ENCODE data around the gene ADAMTS7. TPM values are rescaled to one million over a fixed set of nuclear protein-coding genes. Genes with fewer than 3 reads are reported as not detected.
"Not testable (repeated sequence)": the region's sequence is repeated elsewhere in the genome, so short reads cannot be mapped to it uniquely, and the experiment has no call there.

Gene ADAMTS7
- total RNA-seq, 1 donor from 2014 or later: 51.9 TPM

DNA sequence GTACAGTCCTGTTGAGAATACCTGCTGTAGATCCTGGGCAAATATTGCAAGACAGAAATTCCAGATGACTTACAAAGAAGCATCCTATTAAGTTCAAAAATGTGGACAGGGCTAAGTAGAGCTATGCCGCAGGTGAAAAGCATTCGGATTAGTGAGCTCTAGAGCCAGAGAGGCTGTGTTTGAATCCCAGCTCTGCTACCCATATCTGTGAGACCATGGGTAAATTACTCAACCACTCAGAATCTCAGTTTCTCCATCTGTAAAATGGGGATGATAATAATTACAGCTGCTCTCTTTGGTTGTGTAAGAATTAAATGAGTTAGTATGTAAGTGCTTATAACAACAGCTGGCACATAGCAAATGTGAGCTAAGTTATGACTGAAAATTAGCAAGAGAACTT is 3.9 kb downstream of the ADAMTS7 start:
- no peak for DNase-seq (ENCODE audit: extremely low spot score, unreplicated experiment)
- Mint-ChIP-seq H3K27me3 (peaks cover 14% of the 10 kb centered on the region), H3K9me3 (no peaks in the 10 kb centered on the region), H3K36me3 (peaks cover 10% of the 10 kb centered on the region), H3K4me1 (ENCODE audit: unreplicated experiment) (peaks cover 15% of the 10 kb centered on the region), H3K27ac (no peak overlapping the region), H3K4me3 (no peak overlapping the region)
- TF ChIP-seq, protein P1, sequence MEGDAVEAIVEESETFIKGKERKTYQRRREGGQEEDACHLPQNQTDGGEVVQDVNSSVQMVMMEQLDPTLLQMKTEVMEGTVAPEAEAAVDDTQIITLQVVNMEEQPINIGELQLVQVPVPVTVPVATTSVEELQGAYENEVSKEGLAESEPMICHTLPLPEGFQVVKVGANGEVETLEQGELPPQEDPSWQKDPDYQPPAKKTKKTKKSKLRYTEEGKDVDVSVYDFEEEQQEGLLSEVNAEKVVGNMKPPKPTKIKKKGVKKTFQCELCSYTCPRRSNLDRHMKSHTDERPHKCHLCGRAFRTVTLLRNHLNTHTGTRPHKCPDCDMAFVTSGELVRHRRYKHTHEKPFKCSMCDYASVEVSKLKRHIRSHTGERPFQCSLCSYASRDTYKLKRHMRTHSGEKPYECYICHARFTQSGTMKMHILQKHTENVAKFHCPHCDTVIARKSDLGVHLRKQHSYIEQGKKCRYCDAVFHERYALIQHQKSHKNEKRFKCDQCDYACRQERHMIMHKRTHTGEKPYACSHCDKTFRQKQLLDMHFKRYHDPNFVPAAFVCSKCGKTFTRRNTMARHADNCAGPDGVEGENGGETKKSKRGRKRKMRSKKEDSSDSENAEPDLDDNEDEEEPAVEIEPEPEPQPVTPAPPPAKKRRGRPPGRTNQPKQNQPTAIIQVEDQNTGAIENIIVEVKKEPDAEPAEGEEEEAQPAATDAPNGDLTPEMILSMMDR (conservative IDR thresholded peaks at IDR 0.05): no peak

DNA sequence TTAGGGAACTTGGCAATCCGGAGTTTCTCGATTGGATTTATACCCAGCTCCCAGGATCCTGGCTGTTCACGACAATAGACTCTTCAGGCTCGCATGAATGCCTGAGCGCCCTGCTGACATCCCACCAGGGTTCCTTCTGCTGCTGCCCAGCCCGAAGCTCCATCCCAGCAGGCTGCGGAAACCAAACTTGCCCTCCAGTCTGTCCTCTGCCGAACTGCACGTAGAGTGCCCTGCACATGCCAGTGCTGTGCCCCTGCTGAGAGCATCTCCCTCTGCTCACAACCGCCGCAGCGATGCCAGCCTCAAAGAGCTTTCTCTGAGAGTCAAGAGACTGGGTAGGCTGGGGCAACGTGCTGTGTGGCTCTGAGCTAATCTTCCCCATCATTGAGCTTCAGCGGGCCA is 6.9 kb downstream of the ADAMTS7 start:
- H3K27ac Mint-ChIP-seq: no peak overlapping the region
- H3K9me3 Mint-ChIP-seq: no peaks in the 10 kb centered on the region
- H3K27me3 Mint-ChIP-seq: peaks cover 3% of the 10 kb centered on the region
- TF ChIP-seq, protein P1 (conservative IDR thresholded peaks at IDR 0.05): no peak
- peaks cover 4% of the 10 kb centered on the region for H3K36me3 Mint-ChIP-seq
- no peak for DNase-seq (ENCODE audit: extremely low spot score, unreplicated experiment)
- H3K4me1 Mint-ChIP-seq (ENCODE audit: unreplicated experiment): peaks cover 4% of the 10 kb centered on the region
- no peak overlapping the region for H3K4me3 Mint-ChIP-seq

DNA sequence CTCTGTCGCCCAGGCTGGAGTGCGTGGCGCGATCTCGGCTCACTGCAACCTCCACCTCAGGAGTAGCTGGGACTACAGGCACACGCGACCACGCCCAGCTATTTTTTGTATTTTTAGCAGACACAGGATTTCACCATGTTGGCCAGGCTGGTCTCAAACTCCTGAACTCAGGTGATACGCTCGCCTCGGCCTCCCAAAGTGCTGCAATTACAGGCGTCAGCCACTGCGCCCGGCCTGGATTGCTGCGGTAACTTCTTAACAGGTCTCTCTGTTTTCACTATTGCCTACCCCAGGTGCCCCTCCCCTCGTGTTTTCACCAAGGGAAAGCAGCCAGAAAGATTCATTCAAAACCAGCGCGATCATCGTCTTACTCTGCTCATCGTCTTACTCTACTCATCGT is 10.5 kb downstream of the ADAMTS7 start:
- TF ChIP-seq, protein P1 (conservative IDR thresholded peaks at IDR 0.05): no peak
- Mint-ChIP-seq H3K27ac (no peak overlapping the region), H3K4me1 (ENCODE audit: unreplicated experiment) (no peaks in the 10 kb centered on the region), H3K9me3 (no peaks in the 10 kb centered on the region), H3K27me3 (peaks cover 3% of the 10 kb centered on the region), H3K36me3 (no peaks in the 10 kb centered on the region), H3K4me3 (no peak overlapping the region)
- DNase-seq (ENCODE audit: extremely low spot score, unreplicated experiment): no peak

DNA sequence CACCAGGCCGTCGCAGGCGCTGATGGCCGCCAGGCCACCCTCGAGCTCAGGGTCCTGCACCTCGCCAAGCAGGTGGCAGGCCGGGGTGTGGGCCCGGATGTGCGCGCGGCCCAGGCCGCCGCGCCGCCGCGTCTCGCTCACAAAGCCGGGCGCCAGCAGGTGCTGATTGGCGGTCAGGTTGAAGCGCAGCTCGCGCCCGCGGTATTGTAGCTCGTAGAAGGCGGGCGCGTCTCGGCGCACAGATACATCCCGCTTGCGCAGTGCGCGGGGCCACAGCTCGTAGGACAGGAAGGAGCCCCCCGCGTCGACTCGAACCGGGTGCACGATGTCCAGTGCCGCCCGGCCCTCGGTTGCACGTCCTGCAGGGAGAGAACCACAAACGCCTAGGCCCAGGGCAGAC is 11.1 kb downstream of the ADAMTS7 start:
- no peak overlapping the region for H3K27ac Mint-ChIP-seq
- no peak overlapping the region for H3K4me3 Mint-ChIP-seq
- no peaks in the 10 kb centered on the region for H3K36me3 Mint-ChIP-seq
- TF ChIP-seq, protein P1 (conservative IDR thresholded peaks at IDR 0.05): no peak
- peaks cover 3% of the 10 kb centered on the region for H3K27me3 Mint-ChIP-seq
- no peak for DNase-seq (ENCODE audit: extremely low spot score, unreplicated experiment)
- no peaks in the 10 kb centered on the region for H3K4me1 Mint-ChIP-seq (ENCODE audit: unreplicated experiment)
- no peaks in the 10 kb centered on the region for H3K9me3 Mint-ChIP-seq

DNA sequence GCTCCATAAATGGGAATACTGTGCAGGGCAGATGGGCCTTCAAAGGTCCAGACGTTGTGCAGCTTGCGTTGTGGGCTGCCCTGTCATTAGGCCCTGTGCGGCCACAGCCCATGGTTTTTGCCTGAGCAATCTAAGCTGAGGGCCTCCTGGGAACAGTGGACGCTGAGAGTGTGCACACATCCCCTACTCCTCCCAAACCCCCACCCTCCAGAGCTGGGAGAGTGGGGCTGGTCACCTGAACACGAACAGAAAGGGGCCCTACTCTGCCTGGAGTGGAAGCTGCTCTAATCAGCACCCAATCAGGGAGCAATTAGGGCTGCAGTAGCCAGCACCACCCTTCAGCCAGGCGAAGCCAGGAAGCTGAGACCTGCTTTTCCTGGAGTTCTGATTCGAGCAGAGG is 12.2 kb downstream of the ADAMTS7 start:
- H3K36me3 Mint-ChIP-seq; H3K27me3 Mint-ChIP-seq; H3K4me1 Mint-ChIP-seq (ENCODE audit: unreplicated experiment); H3K4me3 Mint-ChIP-seq; DNase-seq (ENCODE audit: extremely low spot score, unreplicated experiment); H3K9me3 Mint-ChIP-seq; H3K27ac Mint-ChIP-seq: not testable (repeated sequence)

DNA sequence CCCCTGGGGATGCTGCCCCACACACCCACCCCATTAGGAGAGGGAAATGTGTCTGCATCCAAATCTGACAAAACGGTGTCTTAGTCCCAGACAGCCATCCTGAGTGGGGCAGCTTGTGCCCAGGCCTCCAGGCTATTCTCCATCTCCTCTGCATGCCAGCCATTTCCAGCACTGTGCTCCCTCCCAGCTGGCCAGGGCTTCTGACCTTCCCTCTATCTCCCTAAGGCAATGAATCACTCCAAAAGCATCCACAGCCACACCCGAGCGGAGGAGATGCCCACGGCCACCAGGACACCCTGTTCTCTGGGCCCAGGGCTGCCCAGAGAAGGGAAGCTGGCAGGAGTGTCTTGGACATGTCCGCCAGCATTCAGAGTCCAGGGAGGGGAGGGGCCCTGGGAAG is 12.9 kb downstream of the ADAMTS7 start:
- not testable (repeated sequence) for H3K36me3 Mint-ChIP-seq; H3K27ac Mint-ChIP-seq; H3K9me3 Mint-ChIP-seq; H3K27me3 Mint-ChIP-seq; H3K4me3 Mint-ChIP-seq; DNase-seq (ENCODE audit: extremely low spot score, unreplicated experiment); H3K4me1 Mint-ChIP-seq (ENCODE audit: unreplicated experiment)

DNA sequence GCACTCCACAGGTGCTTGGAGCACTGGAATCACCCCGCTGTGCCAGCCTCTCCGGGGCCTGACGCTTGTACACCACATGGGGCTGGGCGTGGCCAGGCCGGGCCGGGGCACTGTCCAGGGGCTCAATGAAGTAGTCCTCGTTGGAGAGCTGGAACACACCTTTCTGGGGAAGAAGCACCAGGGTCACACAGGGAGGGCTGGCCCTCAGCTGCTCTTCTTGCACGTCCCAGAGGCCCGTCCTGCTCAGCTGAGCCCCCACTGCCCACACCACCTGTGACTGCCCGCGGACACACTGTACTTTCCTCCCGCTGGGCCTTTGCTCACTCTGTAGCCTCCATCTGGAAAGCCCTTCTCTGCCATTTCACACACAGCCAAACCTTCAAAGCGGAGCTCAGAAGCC is 13.3 kb downstream of the ADAMTS7 start:
- Mint-ChIP-seq H3K27me3 (no peaks in the 10 kb centered on the region), H3K4me3 (no peak overlapping the region), H3K4me1 (ENCODE audit: unreplicated experiment) (no peaks in the 10 kb centered on the region), H3K36me3 (no peaks in the 10 kb centered on the region), H3K27ac (no peak overlapping the region), H3K9me3 (no peaks in the 10 kb centered on the region)
- no peak for DNase-seq (ENCODE audit: extremely low spot score, unreplicated experiment)
- TF ChIP-seq, protein P1 (conservative IDR thresholded peaks at IDR 0.05): no peak

Measured in type B pancreatic cell (in vitro differentiated cells).